Measurements from ENCODE around the gene TTLL3. TPM values are rescaled to one million over a fixed set of nuclear protein-coding genes. Genes with fewer than 3 reads are reported as not detected.

TTLL3 gene
- total and polyA plus RNA-seq, 2 of the 8 experiments (the other 6 are each of a cell fraction or from before 2014, with no cell fraction given) = 5.9 to 8.9 TPM

- TF ChIP-seq CHD7 (IDR thresholded peaks at IDR 0.05; ENCODE audit: insufficient replicate concordance, low read length) (no peak), JUN (IDR thresholded peaks at IDR 0.05; ENCODE audit: low read depth, low read length) (no peak), SP2 (IDR thresholded peaks at IDR 0.05; ENCODE audit: low read length) (no peak), SAP30 (IDR thresholded peaks at IDR 0.05; ENCODE audit: insufficient read depth, insufficient replicate concordance, low read length) (no peak), CBX8 (IDR thresholded peaks at IDR 0.05; ENCODE audit: borderline replicate concordance, low read depth, low read length) (no peak), SIN3A (conservative IDR thresholded peaks at IDR 0.05 in 1 of 2, IDR thresholded peaks at IDR 0.05 in 1 of 2; ENCODE audit: low read depth in 1 of 2, low read length in 2 of 2) (no peak), CHD2 (IDR thresholded peaks at IDR 0.05; ENCODE audit: low read length) (no peak)
These were observed 41.8 kb upstream of the TTLL3 start (continued) for GRCh38 chr3:9768141-9768775.

Measured in H1 (cell line).